ENCODE data around the gene SLC25A24. TPM values are rescaled to one million over a fixed set of nuclear protein-coding genes. Genes with fewer than 3 reads are reported as not detected.
"Not testable (repeated sequence)": the region's sequence is repeated elsewhere in the genome, so short reads cannot be mapped to it uniquely, and the experiment has no call there.

The SLC25A24 gene
- total RNA-seq, 2 donors from 2014 or later: 14.4 to 20.7 TPM

DNA sequence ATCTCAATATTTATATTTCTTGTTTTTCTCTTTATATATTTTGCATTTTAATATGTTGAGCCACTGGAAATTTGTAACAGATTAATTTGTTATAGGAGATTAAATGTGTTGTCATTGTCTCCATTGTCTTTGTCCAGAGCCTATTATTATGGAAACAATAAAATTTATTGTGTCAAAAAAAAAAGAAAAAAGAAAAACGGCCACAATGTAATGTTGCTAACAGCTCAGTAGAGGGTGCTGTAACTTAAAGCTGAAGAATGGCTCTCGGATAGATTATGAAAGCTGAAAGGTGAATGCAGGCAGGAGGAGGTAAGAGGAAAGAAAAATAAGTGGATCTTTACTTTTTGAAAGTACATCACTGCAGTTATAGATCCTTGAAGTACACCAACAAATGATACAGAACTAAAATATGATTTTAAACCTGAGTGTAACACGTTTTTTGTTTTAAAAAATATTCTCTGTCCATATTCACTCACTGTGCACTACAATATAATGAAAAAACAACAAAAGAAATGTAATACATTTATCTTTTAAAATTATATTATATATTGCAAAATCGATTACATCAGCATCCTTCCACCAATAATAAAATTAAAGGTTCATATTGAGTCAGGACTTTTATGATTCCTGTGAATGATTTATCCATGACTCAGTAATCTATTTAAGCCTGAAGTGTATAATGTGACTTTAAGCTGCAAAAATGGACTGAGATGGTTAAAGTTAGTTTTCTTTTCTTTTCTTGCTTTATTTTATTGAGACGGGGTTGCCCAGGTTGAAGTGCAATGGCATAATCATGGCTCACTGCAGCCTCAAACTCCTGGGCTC lies 14.7 kb upstream of the SLC25A24 start:
- not testable (repeated sequence) for H3K4me1 ChIP-seq; H3K27me3 ChIP-seq; H3K9me3 ChIP-seq; DNase-seq (ENCODE audit: low spot score); H3K36me3 ChIP-seq; H3K27ac ChIP-seq; H3K4me3 ChIP-seq
- TF ChIP-seq, protein P1, sequence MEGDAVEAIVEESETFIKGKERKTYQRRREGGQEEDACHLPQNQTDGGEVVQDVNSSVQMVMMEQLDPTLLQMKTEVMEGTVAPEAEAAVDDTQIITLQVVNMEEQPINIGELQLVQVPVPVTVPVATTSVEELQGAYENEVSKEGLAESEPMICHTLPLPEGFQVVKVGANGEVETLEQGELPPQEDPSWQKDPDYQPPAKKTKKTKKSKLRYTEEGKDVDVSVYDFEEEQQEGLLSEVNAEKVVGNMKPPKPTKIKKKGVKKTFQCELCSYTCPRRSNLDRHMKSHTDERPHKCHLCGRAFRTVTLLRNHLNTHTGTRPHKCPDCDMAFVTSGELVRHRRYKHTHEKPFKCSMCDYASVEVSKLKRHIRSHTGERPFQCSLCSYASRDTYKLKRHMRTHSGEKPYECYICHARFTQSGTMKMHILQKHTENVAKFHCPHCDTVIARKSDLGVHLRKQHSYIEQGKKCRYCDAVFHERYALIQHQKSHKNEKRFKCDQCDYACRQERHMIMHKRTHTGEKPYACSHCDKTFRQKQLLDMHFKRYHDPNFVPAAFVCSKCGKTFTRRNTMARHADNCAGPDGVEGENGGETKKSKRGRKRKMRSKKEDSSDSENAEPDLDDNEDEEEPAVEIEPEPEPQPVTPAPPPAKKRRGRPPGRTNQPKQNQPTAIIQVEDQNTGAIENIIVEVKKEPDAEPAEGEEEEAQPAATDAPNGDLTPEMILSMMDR (IDR thresholded peaks at IDR 0.05): peak; percentile 48 to 62

DNA sequence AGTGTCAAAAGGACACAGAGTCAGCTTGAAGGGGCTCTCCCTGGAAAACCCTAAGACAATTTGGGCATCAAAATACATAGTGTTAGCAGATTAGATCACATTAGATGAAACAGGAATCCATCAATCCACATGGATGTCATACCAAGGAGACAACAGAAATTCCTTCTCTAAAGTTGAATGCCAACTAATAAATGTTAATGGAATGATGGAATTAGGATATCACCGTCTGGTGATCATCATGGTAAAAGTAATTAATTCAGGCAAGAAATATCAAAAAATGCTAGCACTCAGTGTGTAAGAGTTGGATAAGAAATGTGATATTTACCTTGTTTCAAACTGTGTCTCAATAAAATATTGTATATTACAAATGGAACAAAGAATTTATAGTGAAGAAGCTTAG lies 10.9 kb upstream of the SLC25A24 start:
- Histone ChIP-seq H3K36me3 (no peaks in the 10 kb centered on the region), H3K27ac (no peak overlapping the region), H3K4me3 (no peak overlapping the region), H3K9me3 (no peaks in the 10 kb centered on the region), H3K27me3 (no peaks in the 10 kb centered on the region), H3K4me1 (no peaks in the 10 kb centered on the region)
- no peak for DNase-seq (ENCODE audit: low spot score)
- TF ChIP-seq, protein P1 (IDR thresholded peaks at IDR 0.05): no peak

DNA sequence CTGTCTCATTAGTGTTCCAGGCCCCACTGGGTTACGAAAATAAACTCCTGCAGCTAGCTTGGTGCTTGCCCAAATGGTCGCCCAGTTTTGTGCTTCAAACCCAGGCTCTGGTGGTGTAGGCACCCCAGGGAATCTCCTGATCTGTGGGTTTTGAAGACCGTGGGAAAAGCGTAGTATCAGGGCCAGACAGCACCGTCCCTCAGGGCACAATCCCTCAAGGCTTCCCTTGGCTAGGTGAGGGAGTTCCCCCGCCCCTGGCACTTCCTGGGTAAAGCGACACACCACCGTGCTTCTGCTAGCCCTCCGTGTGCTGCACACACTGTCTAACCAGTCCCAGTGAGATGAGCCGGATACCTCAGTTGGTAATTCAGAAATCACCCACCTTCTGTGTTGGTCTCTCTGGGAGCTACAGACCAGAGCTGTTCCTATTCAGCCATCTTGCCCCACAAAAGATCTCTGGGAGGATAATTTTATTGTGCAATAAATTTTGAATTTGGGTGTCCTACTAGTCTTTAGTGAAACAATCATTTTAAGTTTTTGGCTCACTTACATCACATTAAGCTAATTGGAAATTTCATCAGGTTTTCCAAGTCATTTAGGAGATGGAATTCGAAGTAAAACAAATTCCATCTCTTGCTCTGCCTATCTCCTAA lies 9.4 kb upstream of the SLC25A24 start:
- TF ChIP-seq, protein P1 (IDR thresholded peaks at IDR 0.05): no peak
- no peaks in the 10 kb centered on the region for H3K36me3 ChIP-seq
- H3K9me3 ChIP-seq: no peaks in the 10 kb centered on the region
- no peaks in the 10 kb centered on the region for H3K4me1 ChIP-seq
- no peak overlapping the region for H3K27ac ChIP-seq
- no peak overlapping the region for H3K4me3 ChIP-seq
- no peaks in the 10 kb centered on the region for H3K27me3 ChIP-seq
- no peak for DNase-seq (ENCODE audit: low spot score)

DNA sequence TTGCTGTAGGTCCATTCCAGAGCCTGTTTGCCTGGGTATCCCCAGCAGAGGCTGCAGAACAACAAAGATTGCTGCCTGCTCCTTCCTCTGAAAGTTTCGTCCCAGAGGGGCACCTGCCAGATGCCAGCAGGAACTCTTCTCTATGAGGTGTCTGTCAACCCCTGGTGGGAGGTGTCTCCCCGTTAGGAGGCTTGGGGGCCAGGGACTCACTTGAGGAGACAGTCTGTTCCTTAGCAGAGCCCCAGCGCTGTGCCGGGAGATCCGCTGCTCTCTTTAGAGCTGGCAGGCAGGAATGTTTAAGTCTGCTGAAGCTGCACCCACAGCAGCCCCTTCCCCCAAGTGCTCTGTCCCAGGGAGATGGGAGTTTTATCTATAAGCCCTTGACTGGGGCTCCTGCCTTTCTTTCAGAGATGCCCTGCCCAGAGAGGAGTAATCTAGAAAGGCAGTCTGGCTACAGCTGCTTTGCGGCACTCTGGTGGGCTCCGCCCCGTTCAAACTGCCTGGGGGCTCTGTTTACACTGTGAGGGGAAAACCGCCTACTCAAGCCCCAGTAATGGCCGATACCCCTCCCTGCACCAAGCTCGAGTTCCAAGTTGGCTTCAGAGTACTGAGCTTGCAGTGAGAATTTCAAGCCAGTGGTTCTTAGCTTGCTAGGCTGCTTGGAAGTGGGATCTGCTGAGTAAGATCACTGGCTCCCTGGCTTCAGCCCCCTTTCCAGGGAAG lies 8.7 kb upstream of the SLC25A24 start:
- Histone ChIP-seq H3K4me1 (no peaks in the 10 kb centered on the region), H3K36me3 (no peaks in the 10 kb centered on the region), H3K9me3 (no peaks in the 10 kb centered on the region), H3K27ac (no peak overlapping the region), H3K27me3 (no peaks in the 10 kb centered on the region), H3K4me3 (no peak overlapping the region)
- no peak for DNase-seq (ENCODE audit: low spot score)
- TF ChIP-seq, protein P1 (IDR thresholded peaks at IDR 0.05): no peak

DNA sequence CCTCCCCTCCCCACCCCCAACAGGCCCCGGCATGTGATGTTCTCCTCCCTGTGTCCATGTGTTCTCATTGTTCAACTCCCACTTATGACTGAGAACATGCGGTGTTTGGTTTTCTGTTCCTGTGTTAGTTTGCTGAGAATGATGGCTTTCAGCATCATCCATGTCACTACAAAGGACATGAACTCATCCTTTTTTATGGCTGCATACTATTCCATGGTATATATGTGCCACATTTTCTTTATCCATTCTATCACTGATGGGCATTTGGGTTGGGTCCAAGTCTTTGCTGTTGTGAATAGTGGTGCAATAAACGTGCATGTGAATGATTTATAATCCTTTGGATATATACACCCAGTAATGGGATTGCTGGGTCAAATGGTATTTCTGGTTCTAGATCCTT lies 3.4 kb upstream of the SLC25A24 start:
- H3K9me3 ChIP-seq; DNase-seq (ENCODE audit: low spot score); H3K27me3 ChIP-seq; H3K27ac ChIP-seq; H3K36me3 ChIP-seq; H3K4me3 ChIP-seq: not testable (repeated sequence)
- H3K4me1 ChIP-seq: peaks cover 0 to 12% of the 10 kb centered on the region in 2 donors

DNA sequence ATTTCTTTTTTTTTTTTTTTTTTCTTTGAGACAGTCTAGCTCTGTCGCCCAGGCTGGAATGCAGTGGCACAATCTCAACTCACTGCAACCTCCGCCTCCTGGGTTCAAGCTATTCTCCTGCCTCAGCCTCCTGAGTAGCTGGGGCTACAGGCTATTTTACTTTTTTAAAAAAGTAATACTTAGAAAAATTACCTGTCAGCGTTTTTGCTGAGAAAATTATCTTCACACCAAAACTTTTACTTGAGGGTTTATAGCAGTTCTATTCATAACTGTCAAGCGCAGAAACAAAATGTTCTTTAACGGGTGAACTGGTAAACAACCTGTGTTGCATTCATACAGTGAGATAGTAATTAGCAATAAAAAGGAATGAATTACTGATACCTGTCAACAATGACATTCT lies 1.5 kb upstream of the SLC25A24 start:
- no peaks in the 10 kb centered on the region for H3K27me3 ChIP-seq
- no peak for DNase-seq (ENCODE audit: low spot score)
- no peaks in the 10 kb centered on the region for H3K36me3 ChIP-seq
- H3K27ac ChIP-seq: no peak overlapping the region
- TF ChIP-seq, protein P1 (IDR thresholded peaks at IDR 0.05): no peak
- peaks cover 0 to 27% of the 10 kb centered on the region in 2 donors for H3K4me1 ChIP-seq
- no peak overlapping the region for H3K4me3 ChIP-seq
- H3K9me3 ChIP-seq: no peaks in the 10 kb centered on the region

Measured in right atrium auricular region (tissue), 2 donors.